ENCODE data around the gene BACH2. TPM values are rescaled to one million over a fixed set of nuclear protein-coding genes. Genes with fewer than 3 reads are reported as not detected.

The BACH2 gene
- total and polyA plus RNA-seq, 2 experiments from 2014 or later, result 1.6 to 5.7 TPM

GRCh38 chr6:90319044-90319443 is 22.4 kb upstream of the BACH2 start:
- no peak for DNase-seq (ENCODE audit: low spot score)
- Histone ChIP-seq H3K79me2 (replicated peaks; ENCODE audit: insufficient read depth) (no peaks in the 10 kb centered on the region), H3K4me1 (ENCODE audit: insufficient read depth) (no peaks in the 10 kb centered on the region), H3K27me3 (ENCODE audit: insufficient read depth) (no peaks in the 10 kb centered on the region), H3K27ac (ENCODE audit: low read depth) (no peak overlapping the region), H4K20me1 (replicated peaks; ENCODE audit: insufficient read depth) (no peaks in the 10 kb centered on the region), H3K4me2 (no peak overlapping the region), H3F3A (replicated peaks; ENCODE audit: low read depth) (no peaks in the 10 kb centered on the region), H3K9me2 (ENCODE audit: insufficient read depth) (0 out of 2 replicates have a peak, but pooled peaks cover 3% of the 10 kb centered on the region), H2AFZ (no peak overlapping the region), H3K4me3 (no peak overlapping the region), H3K36me3 (ENCODE audit: insufficient read depth) (no peaks in the 10 kb centered on the region)
- no peaks in the 10 kb centered on the region for H3K4me1 Mint-ChIP-seq
- H3K27ac Mint-ChIP-seq, result no peak overlapping the region
- TF ChIP-seq ZNF462 (CRISPR knock-in tag; IDR thresholded peaks at IDR 0.05) (no peak), CTCF (conservative IDR thresholded peaks at IDR 0.05; ENCODE audit: low read depth in 2 of 2) (no peak), NANOG (IDR thresholded peaks at IDR 0.05; ENCODE audit: borderline replicate concordance) (no peak), CREB1 (CRISPR knock-in tag; IDR thresholded peaks at IDR 0.05; ENCODE audit: low read depth) (no peak), JUNB (IDR thresholded peaks at IDR 0.05; ENCODE audit: unreplicated experiment) (no peak), ZNF114 (CRISPR knock-in tag; IDR thresholded peaks at IDR 0.05) (no peak), REST (IDR thresholded peaks at IDR 0.05; ENCODE audit: unreplicated experiment) (no peak), ETS1 (IDR thresholded peaks at IDR 0.05) (no peak), POLR2AphosphoS5 (IDR thresholded peaks at IDR 0.05; ENCODE audit: low read depth) (no peak), EZH2phosphoT487 (IDR thresholded peaks at IDR 0.05; ENCODE audit: unreplicated experiment) (no peak), STAT1 (IDR thresholded peaks at IDR 0.05; ENCODE audit: unreplicated experiment) (no peak), ZNF331 (CRISPR knock-in tag; IDR thresholded peaks at IDR 0.05; ENCODE audit: low read depth) (no peak), EZH2 (IDR thresholded peaks at IDR 0.05; ENCODE audit: low read depth, unreplicated experiment) (no peak)
- no peaks in the 10 kb centered on the region for H3K27me3 Mint-ChIP-seq (ENCODE audit: insufficient read depth, low read depth, poor library complexity)
- no peaks in the 10 kb centered on the region for H3K36me3 Mint-ChIP-seq (ENCODE audit: low read depth)
- no peak overlapping the region for H3K4me3 Mint-ChIP-seq
- H3K9me3 Mint-ChIP-seq, result no peaks in the 10 kb centered on the region
- ATAC-seq, result no peak

All from GM23338 (cell line).